Keratinocyte (primary cell): Measurements from ENCODE around the gene RNF183.

Source experiments
- EZH2 ChIP-seq: IDR thresholded peaks from one replicate; pipeline ENCODE4 v1.6.1; 2012; ENCODE audit warnings: inconsistent platforms, mild to moderate bottlenecking, low read length, moderate library complexity
- TF ChIP-seq, protein P1 (sequence below), 3 experiments: IDR thresholded peaks in 1 of 3; conservative IDR thresholded peaks in 1 of 3; optimal IDR thresholded peaks in 1 of 3; 2 replicates in 2 of 3; 3 replicates in 1 of 3; pipeline versions ENCODE3 to v1.5.1; 2011; ENCODE audit warnings: low read length in 3 of 3, mild to moderate bottlenecking in 3 of 3, moderate library complexity in 2 of 3, control low read depth in 1 of 3, inconsistent platforms in 1 of 3; ENCODE audit not compliant: insufficient read depth in 2 of 3; ENCODE audit errors: extremely low read depth in 1 of 3

DNA sequence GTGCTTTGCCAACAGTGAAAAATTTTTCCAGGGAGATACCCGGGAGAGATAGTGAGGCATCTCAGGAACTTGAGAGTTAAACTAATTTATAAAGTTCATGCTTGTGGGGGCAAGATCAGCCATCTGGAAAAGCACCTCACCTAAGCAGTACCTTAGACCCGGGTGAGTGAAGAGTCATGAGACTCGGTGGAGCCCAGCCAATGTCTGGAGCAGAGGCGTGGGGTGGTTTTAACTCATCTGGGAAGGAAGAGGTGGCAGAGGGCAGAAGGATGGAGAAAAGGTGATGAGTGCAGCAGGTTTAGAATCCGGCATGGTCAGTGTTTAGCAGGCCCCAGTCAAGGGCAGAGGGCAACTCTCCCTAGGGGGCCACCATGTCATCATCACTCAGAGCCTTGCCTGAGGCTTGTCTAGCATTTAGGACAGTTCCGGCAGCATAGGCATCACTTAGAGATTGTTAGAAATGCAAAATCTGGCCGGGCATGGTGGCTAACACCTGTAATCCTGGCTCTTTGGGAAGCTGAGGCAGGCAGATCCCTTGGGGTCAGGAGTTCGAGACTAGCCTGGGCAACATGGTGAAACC, 4.3 kb upstream of the RNF183 start:
- TF ChIP-seq EZH2: no peak
- TF ChIP-seq, protein P1, sequence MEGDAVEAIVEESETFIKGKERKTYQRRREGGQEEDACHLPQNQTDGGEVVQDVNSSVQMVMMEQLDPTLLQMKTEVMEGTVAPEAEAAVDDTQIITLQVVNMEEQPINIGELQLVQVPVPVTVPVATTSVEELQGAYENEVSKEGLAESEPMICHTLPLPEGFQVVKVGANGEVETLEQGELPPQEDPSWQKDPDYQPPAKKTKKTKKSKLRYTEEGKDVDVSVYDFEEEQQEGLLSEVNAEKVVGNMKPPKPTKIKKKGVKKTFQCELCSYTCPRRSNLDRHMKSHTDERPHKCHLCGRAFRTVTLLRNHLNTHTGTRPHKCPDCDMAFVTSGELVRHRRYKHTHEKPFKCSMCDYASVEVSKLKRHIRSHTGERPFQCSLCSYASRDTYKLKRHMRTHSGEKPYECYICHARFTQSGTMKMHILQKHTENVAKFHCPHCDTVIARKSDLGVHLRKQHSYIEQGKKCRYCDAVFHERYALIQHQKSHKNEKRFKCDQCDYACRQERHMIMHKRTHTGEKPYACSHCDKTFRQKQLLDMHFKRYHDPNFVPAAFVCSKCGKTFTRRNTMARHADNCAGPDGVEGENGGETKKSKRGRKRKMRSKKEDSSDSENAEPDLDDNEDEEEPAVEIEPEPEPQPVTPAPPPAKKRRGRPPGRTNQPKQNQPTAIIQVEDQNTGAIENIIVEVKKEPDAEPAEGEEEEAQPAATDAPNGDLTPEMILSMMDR (optimal IDR thresholded peaks at IDR 0.05 in 1 of 3, IDR thresholded peaks at IDR 0.05 in 1 of 3, conservative IDR thresholded peaks at IDR 0.05 in 1 of 3; ENCODE audit: extremely low read depth in 1 of 3, insufficient read depth in 2 of 3, low read length in 3 of 3): no peak
